Body of pancreas (tissue), 4 donors: ENCODE data around the gene HPS5. TPM values are rescaled to one million over a fixed set of nuclear protein-coding genes. Genes with fewer than 3 reads are reported as not detected.

ENCODE experiments used
- ATAC-seq: fragments of 150-250 bp; one replicate; pipeline ENCODE4 v1.9.1; 2016
- DNase-seq, 4 donors: peaks; one replicate each; pipeline ENCODE4 v3.0.0-alpha.2; 2019
- H3K27ac ChIP-seq, 4 donors: fragments of 200-600 bp; sonication (generic); 1 replicate in 3 of 4; 2 replicates in 1 of 4; pipeline versions ENCODE4 v1.5.1 to v1.6.1; 2016 to 2019; ENCODE audit warnings: mild to moderate bottlenecking in 1 of 4, mixed read lengths in 1 of 4, moderate library complexity in 1 of 4
- H3K27me3 ChIP-seq, 2 donors: fragments of 200-600 bp; sonication (generic); one replicate each; pipeline ENCODE4 v1.6.0; 2016; ENCODE audit warnings: mild to moderate bottlenecking in 1 of 2
- H3K36me3 ChIP-seq, 2 donors: fragments of 200-600 bp; sonication (generic); replicated peaks in 1 of 2; 2 replicates each; pipeline ENCODE4 v1.5.1; 2016; ENCODE audit warnings: low read depth in 2 of 2; ENCODE audit not compliant: insufficient read depth in 1 of 2
- H3K4me1 ChIP-seq: fragments of 200-600 bp; sonication (generic); one replicate; pipeline ENCODE4 v1.6.0; 2016
- H3K4me3 ChIP-seq, 2 donors: fragments of 200-600 bp; sonication (generic); 1 replicate in 1 of 2; 2 replicates in 1 of 2; pipeline ENCODE4 v1.5.1; 2016 to 2019
- H3K9me3 ChIP-seq, 3 donors: fragments of 200-600 bp; sonication (generic); 1 replicate in 2 of 3; 2 replicates in 1 of 3; pipeline ENCODE4 v1.5.1; 2016
- POLR2A ChIP-seq, 3 donors: fragments of 450-650 bp; IDR thresholded peaks; one replicate each; pipeline ENCODE4 v1.6.1; 2016; ENCODE audit warnings: antibody characterized with exemption in 3 of 3, mild to moderate bottlenecking in 2 of 3
- WGBS, 2 donors: methylation state at CpG; one replicate each; pipeline ENCODE4 v1.1.5; 2017; 5-methylcytosine and 5-hydroxymethylcytosine counted together
- intact Hi-C: fragments of 100-400 bp; cut with DNase I; formaldehyde crosslinking; loops from one replicate; pipeline ENCODE4 v1.15.1; 2023
- total RNA-seq, 2 donors: library from RNA; depleted of rRNA; stranded (reverse); fragments of >200 nt; gene quantifications; one replicate each; pipeline ENCODE4 v1.1.0, GENCODE V29; 2016
- TF ChIP-seq, protein P1 (sequence below), 7 experiments: fragments of 450-650 bp in 4 of 7; fragments of 200-600 bp in 3 of 7; sonication (generic) in 3 of 7; IDR thresholded peaks; one replicate each; pipeline ENCODE4 v1.5.1; 2016 to 2019; ENCODE audit warnings: antibody characterized with exemption in 7 of 7

The HPS5 gene
- total RNA-seq: 10 to 100 TPM in 1 of 2 donors, 1 to 10 TPM in 1; 8.3 to 47.5 TPM

DNA sequence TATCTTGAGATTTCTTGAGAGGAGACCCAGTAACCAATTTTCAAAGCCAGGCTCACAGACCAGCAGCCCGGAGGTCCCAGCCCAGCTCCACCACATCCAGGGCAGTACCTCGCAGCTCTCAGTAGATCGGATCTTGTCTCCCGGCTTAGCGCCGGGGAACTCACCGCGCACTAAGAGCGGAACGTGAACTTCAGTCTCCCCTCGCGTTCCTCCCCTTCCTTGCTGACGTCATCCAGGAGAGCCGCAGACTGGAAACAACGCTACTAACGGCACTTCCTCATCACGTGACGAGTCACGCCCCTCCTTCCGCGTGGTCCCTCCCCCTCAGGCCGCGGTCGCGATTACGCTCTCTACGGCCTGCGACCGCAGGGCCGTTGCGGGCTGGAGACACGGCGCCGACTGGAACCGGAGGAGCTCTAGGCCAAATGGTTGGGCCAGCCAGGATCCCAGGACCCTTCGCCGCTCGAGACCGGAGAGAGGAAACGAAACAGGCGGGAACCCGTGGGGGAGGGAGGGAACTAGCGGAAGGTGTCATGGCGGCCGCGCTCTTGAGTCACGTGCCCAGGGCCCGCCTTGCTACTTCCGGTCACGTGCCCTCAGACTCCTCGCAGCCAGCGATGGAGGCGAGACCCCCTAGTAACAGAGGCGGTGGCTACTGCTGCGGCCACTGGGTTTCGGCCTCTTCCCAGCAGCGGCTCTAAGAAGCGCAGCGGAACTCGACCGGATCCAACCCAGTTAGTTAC is at the start of gene HPS5, which contains the start of gene GTF2H1:
HPS5 (minus strand) TSS at position 172 of the 743 bp plus-strand sequence. CDS start 4,282 bp downstream, outside the sequence.
GTF2H1 (plus strand) TSS at position 599 of the 743 bp plus-strand sequence. CDS start 10,508 bp downstream, outside the sequence.
- peak within 1 kb of the TSS; percentile 94 to 99 (median 98) for H3K27ac ChIP-seq
- WGBS, 2 donors: 1 to 2% methylated on average over 17 to 60 of the region's 61 CpGs

DNA sequence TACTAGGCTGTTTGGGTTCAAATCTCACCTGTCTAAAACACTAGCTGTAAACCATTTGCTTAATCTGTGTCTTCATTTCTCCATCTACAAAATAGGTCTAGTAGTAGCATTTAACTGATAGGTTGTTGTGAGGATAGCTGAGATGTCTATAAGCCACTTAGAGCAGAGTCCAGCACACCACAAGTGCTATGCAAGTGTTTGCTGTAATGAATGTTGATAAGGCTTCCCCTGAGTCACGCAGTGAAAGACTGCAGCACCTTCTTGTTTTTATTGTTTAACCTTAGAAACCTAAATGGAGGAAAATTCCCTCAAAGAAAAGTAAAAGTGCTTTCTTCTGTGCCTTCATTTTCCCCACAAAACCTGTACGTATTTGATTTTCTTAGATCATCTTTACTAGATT is 49.3 kb upstream of the HPS5 start:
- no peaks in the 10 kb centered on the region for H3K4me1 ChIP-seq
- DNase-seq (no peak), ATAC-seq (no peak)
- H3K27ac ChIP-seq: no peak overlapping the region
- WGBS, 2 donors: 81 to 85% methylated on average over 2 of the region's 2 CpGs
- intact Hi-C loops: no loop called here
- TF ChIP-seq POLR2A (IDR thresholded peaks at IDR 0.05): no peak
- TF ChIP-seq, protein P1, sequence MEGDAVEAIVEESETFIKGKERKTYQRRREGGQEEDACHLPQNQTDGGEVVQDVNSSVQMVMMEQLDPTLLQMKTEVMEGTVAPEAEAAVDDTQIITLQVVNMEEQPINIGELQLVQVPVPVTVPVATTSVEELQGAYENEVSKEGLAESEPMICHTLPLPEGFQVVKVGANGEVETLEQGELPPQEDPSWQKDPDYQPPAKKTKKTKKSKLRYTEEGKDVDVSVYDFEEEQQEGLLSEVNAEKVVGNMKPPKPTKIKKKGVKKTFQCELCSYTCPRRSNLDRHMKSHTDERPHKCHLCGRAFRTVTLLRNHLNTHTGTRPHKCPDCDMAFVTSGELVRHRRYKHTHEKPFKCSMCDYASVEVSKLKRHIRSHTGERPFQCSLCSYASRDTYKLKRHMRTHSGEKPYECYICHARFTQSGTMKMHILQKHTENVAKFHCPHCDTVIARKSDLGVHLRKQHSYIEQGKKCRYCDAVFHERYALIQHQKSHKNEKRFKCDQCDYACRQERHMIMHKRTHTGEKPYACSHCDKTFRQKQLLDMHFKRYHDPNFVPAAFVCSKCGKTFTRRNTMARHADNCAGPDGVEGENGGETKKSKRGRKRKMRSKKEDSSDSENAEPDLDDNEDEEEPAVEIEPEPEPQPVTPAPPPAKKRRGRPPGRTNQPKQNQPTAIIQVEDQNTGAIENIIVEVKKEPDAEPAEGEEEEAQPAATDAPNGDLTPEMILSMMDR (IDR thresholded peaks at IDR 0.05): no peak
- no peak overlapping the region for H3K4me3 ChIP-seq
- no peaks in the 10 kb centered on the region for H3K9me3 ChIP-seq
- no peaks in the 10 kb centered on the region for H3K27me3 ChIP-seq
- peaks cover 0 to 2% of the 10 kb centered on the region in 2 donors for H3K36me3 ChIP-seq

More for the DNA sequence above, at the start of gene HPS5, which contains the start of gene GTF2H1:
- peak; percentile 99 for ATAC-seq
- intact Hi-C loops: loop anchor here (10.0 kb wide), 1 partner anchor 73 kb away; the partner anchor contains the start of gene LDHA
- H3K36me3 ChIP-seq: peaks cover 0 to 2% of the 10 kb centered on the region in 2 donors
- no peaks in the 10 kb centered on the region for H3K27me3 ChIP-seq
- H3K4me1 ChIP-seq: peaks cover 39% of the 10 kb centered on the region
- peak; percentile 70 to 97 (median 94) for TF ChIP-seq POLR2A (IDR thresholded peaks at IDR 0.05)
- TF ChIP-seq, protein P1 (IDR thresholded peaks at IDR 0.05): peak in 1 of 7 experiments; percentile 12
- no peaks in the 10 kb centered on the region for H3K9me3 ChIP-seq
- peak within 1 kb of the TSS; percentile 58 to 72 for H3K4me3 ChIP-seq
- peak; percentile 96 to 98 (median 96) for DNase-seq

DNA sequence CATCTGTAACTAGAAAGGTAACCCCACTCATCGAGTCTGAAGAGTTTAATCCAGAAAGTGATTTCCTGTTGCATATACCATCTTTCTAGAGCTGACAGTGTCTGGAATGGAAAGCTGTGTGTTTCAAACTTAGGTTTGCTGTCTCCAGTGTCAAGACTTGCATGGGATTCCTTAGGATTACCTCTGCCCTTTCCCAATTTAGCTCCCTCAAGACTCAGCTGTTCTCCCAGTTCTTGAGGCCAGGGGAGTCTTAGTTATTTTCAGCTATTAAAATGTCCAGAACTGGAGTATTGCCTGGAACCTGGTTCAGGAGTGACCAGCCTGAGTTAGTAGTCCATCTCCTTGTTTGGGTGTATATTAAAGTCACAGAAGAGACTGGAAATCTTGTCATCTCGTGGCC is 47.5 kb upstream of the HPS5 start:
- intact Hi-C loops: no loop called here
- TF ChIP-seq, protein P1 (IDR thresholded peaks at IDR 0.05): no peak
- no peak for TF ChIP-seq POLR2A (IDR thresholded peaks at IDR 0.05)
- H3K27me3 ChIP-seq: no peaks in the 10 kb centered on the region
- no peaks in the 10 kb centered on the region for H3K9me3 ChIP-seq
- WGBS, 2 donors: 61 to 80% methylated on average over 2 of the region's 2 CpGs
- no peak overlapping the region for H3K27ac ChIP-seq
- no peak for ATAC-seq
- H3K4me3 ChIP-seq: no peak overlapping the region
- H3K4me1 ChIP-seq: no peaks in the 10 kb centered on the region
- no peak for DNase-seq
- H3K36me3 ChIP-seq: peaks cover 10 to 11% of the 10 kb centered on the region in 2 donors

GRCh38 chr11:18368221-18368620 is 46.3 kb upstream of the HPS5 start:
- Histone ChIP-seq H3K4me3 (no peak overlapping the region), H3K36me3 (peaks cover 10 to 17% of the 10 kb centered on the region in 2 donors), H3K4me1 (no peaks in the 10 kb centered on the region), H3K27me3 (no peaks in the 10 kb centered on the region), H3K9me3 (no peaks in the 10 kb centered on the region), H3K27ac (no peak overlapping the region)
- ATAC-seq: no peak
- DNase-seq: no peak
- 77 to 83% methylated on average over 2 of the region's 2 CpGs for WGBS, 2 donors
- intact Hi-C loops: no loop called here
- no peak for TF ChIP-seq POLR2A (IDR thresholded peaks at IDR 0.05)
- TF ChIP-seq, protein P1 (IDR thresholded peaks at IDR 0.05): no peak
